K562 (cell line): ENCODE measurements around the gene AMELY. TPM values are rescaled to one million over a fixed set of nuclear protein-coding genes. Genes with fewer than 3 reads are reported as not detected.

Source experiments
- ATAC-seq: fragments of 200-7000 bp; cut with Tn5 transposase; 3 replicates; pipeline ENCODE4 v1.9.1; 2020; ENCODE audit warnings: moderate library complexity
- BruUV-seq: library from RNA; stranded (reverse); fragments of 400-500 nt; replicated peaks from 2 replicates; lab custom pipeline; 2021; lab: Mats Ljungman, UMichigan
- CTCF ChIA-PET: fragments of 300-600 bp; formaldehyde crosslinking; extraction: SDS; loops from one replicate; lab custom pipeline; 2021; ENCODE audit warnings: low intra/inter-chr PET ratio; lab: Yijun Ruan, JAX
- POLR2A ChIA-PET: fragments of 300-600, 350-650 bp; sonication (Branson Sonifier 250); formaldehyde crosslinking; extraction: SDS; loops from one replicate; lab custom pipeline; 2021; ENCODE audit warnings: antibody characterized with exemption, inconsistent platforms; lab: Yijun Ruan, JAX
- DNase-seq, 4 experiments: peaks; one replicate each; pipeline versions ENCODE4 v3.0.0 to v3.0.0-alpha.2; 2011 to 2018; ENCODE audit warnings: low spot score in 3 of 4, mixed read lengths in 3 of 4; ENCODE audit errors: extremely low read depth in 1 of 4
- FAIRE-seq: peaks from 2 replicates; lab custom pipeline; 2011; peaks lifted over from hg19 to GRCh38; lab: Jason Lieb, UNC
- H2AFZ ChIP-seq: 2 replicates; pipeline ENCODE4 v1.6.0; 2011; ENCODE audit warnings: low read depth, low read length, control low read depth, inconsistent platforms
- H3K27ac ChIP-seq: fragments of 200-600 bp; 3 replicates; pipeline ENCODE4 v1.8.0; 2011; ENCODE audit warnings: low read depth, mild to moderate bottlenecking, control low read depth, inconsistent platforms, low read length, moderate library complexity, mixed read lengths; ENCODE audit errors: extremely low read depth
- H3K27me3 ChIP-seq, 2 experiments: fragments of 300-600 bp in 1 of 2; 2 replicates in 1 of 2; 3 replicates in 1 of 2; pipeline versions ENCODE4 v1.6.0 to v1.8.0; 2011; ENCODE audit warnings: inconsistent platforms in 2 of 2, low read length in 2 of 2, mild to moderate bottlenecking in 1 of 2, mixed read lengths in 1 of 2, moderate library complexity in 1 of 2; ENCODE audit not compliant: control insufficient read depth in 2 of 2, insufficient read depth in 2 of 2
- H3K36me3 ChIP-seq: fragments of 300-600 bp; 3 replicates; pipeline ENCODE4 v1.8.0; 2011; ENCODE audit warnings: mild to moderate bottlenecking, low read length, inconsistent platforms; ENCODE audit not compliant: control insufficient read depth, insufficient read depth
- H3K4me1 ChIP-seq, 2 experiments: fragments of 200-600 bp in 1 of 2; replicated peaks in 1 of 2; 2 replicates in 1 of 2; 3 replicates in 1 of 2; pipeline versions ENCODE4 v1.5.1 to v1.8.0; 2011; ENCODE audit warnings: inconsistent platforms in 2 of 2, low read length in 2 of 2, mild to moderate bottlenecking in 1 of 2, mixed read lengths in 1 of 2, moderate library complexity in 1 of 2; ENCODE audit not compliant: control insufficient read depth in 2 of 2, insufficient read depth in 2 of 2
- H3K4me2 ChIP-seq: 2 replicates; pipeline ENCODE4 v1.6.1; 2011; ENCODE audit warnings: low read length, control low read depth, inconsistent platforms, mixed read lengths; ENCODE audit not compliant: insufficient read depth
- H3K4me3 ChIP-seq: fragments of 200-600 bp; sonication (generic), shearing (Covaris generic); 2 replicates; pipeline ENCODE4 v1.5.1; 2016; ENCODE audit warnings: control low read depth, inconsistent platforms
- H3K79me2 ChIP-seq: fragments of 200-600 bp; 3 replicates; pipeline ENCODE4 v1.8.0; 2011; ENCODE audit warnings: low read length, inconsistent platforms; ENCODE audit not compliant: control insufficient read depth, insufficient read depth
- H3K9ac ChIP-seq, 2 experiments: 2 replicates each; pipeline versions ENCODE4 v1.6.0 to v1.6.1; 2011; ENCODE audit warnings: low read depth in 2 of 2, low read length in 2 of 2, control low read depth in 1 of 2, inconsistent platforms in 1 of 2, mild to moderate bottlenecking in 1 of 2, mixed read lengths in 1 of 2; ENCODE audit not compliant: insufficient read depth in 1 of 2
- H3K9me1 ChIP-seq: one replicate; pipeline ENCODE4 v1.6.0; 2011; ENCODE audit warnings: inconsistent platforms, mild to moderate bottlenecking, low read length, moderate library complexity; ENCODE audit not compliant: control insufficient read depth, insufficient read depth
- H3K9me3 ChIP-seq: replicated peaks from 2 replicates; pipeline ENCODE4 v1.5.1; 2011; ENCODE audit warnings: low read depth, low read length, inconsistent platforms; ENCODE audit not compliant: control insufficient read depth, insufficient read depth
- H4K20me1 ChIP-seq: replicated peaks from 2 replicates; pipeline ENCODE4 v1.6.1; 2011; ENCODE audit warnings: low read length, inconsistent platforms, mixed read lengths; ENCODE audit not compliant: control insufficient read depth, insufficient read depth
- CREB1 ChIP-seq, 2 experiments: sonication (generic) in 1 of 2; formaldehyde crosslinking in 1 of 2; IDR thresholded peaks; 2 replicates each; pipeline versions ENCODE4 v1.6.1 to v1.8.0; 2012 to 2022; ENCODE audit warnings: inconsistent platforms in 1 of 2, mild to moderate bottlenecking in 1 of 2, missing genetic modification reagents in 1 of 2, moderate library complexity in 1 of 2
- CXXC5 ChIP-seq: fragments of 250-450 bp; sonication (Bioruptor Pico); IDR thresholded peaks from 2 replicates; pipeline ENCODE4 v1.8.0; 2022; ENCODE audit warnings: inconsistent platforms, mild to moderate bottlenecking, moderate library complexity
- NFE2 ChIP-seq: IDR thresholded peaks from 2 replicates; pipeline ENCODE4 v1.6.1; 2014; ENCODE audit warnings: antibody characterized with exemption, low read depth
- RBM17 ChIP-seq: fragments of 200-400 bp; formaldehyde crosslinking; IDR thresholded peaks from 2 replicates; pipeline ENCODE4 v1.6.1; 2017; ENCODE audit warnings: low read depth, mild to moderate bottlenecking, low read length, borderline replicate concordance
- ZEB2 ChIP-seq: fragments of 450-650 bp; IDR thresholded peaks from 2 replicates; pipeline ENCODE4 v1.6.1; 2016
- ZKSCAN1 ChIP-seq: fragments of 150-350 bp; IDR thresholded peaks from 2 replicates; pipeline ENCODE4 v1.6.1; 2016; ENCODE audit warnings: low read depth, low read length
- ZNF224 ChIP-seq: sonication (generic); formaldehyde crosslinking; IDR thresholded peaks from 2 replicates; pipeline ENCODE4 v1.8.0; 2022; ENCODE audit warnings: mild to moderate bottlenecking, missing genetic modification reagents
- WGBS: fragments of 100-300 bp; shearing (Covaris generic); methylation state at CpG from one replicate; pipeline ENCODE4 v1.1.6; 2016; ENCODE audit warnings: low coverage, mixed read lengths; ENCODE audit not compliant: insufficient coverage; ENCODE audit errors: missing lambda C conversion rate; 5-methylcytosine and 5-hydroxymethylcytosine counted together
- in situ Hi-C: fragments of 300-500 bp; cut with MboI; formaldehyde crosslinking; loops from 4 replicates; pipeline ENCODE4 v1.15.0; 2018; ENCODE audit warnings: inconsistent platforms, mixed read lengths
- intact Hi-C: fragments of 100-400 bp; cut with micrococcal nuclease; formaldehyde crosslinking; loops from 2 replicates; pipeline ENCODE4 v1.14.2; 2022
- polyA plus RNA-seq, 8 experiments: library from polyadenylated mRNA; depleted of rRNA in 4 of 8; stranded (reverse) in 5 of 8; unstranded in 3 of 8; fragments of >200 nt; fragmentation: Nextera tagmentation in 2 of 8; fragmentation: Illumina TruSeq in 1 of 8; extraction: Ambion mirVana in 2 of 8; extraction: Trizol in 1 of 8; gene quantifications; 2 replicates each; pipeline versions ENCODE4 v1.2.1 to v1.2.3, GENCODE V29; 2011 to 2014; ENCODE audit warnings: inconsistent platforms in 1 of 8, missing spikeins in 1 of 8
- total RNA-seq, 7 experiments: library from RNA; depleted of rRNA in 6 of 7; stranded (reverse); fragments of >200 nt in 6 of 7; fragmentation: Illumina TruSeq in 2 of 7; extraction: Trizol in 2 of 7; gene quantifications; 2 replicates each; pipeline versions ENCODE4 v1.2.1 to v1.2.3, GENCODE V29; 2011 to 2021; ENCODE audit warnings: low replicate concordance in 1 of 7
- TF ChIP-seq, protein P1 (sequence below): sonication (generic); formaldehyde crosslinking; IDR thresholded peaks from 2 replicates; pipeline ENCODE4 v1.8.1; 2023; ENCODE audit warnings: missing genetic modification reagents, mild to moderate bottlenecking, borderline replicate concordance
- TF ChIP-seq, protein P2 (sequence below), 2 experiments: fragments of 450-650 bp in 1 of 2; IDR thresholded peaks; 2 replicates each; pipeline ENCODE4 v1.6.1; 2011 to 2017; ENCODE audit warnings: low read depth in 2 of 2, antibody characterized with exemption in 1 of 2, borderline replicate concordance in 1 of 2, low read length in 1 of 2, mild to moderate bottlenecking in 1 of 2, mixed read lengths in 1 of 2; ENCODE audit not compliant: control insufficient read depth in 1 of 2

The AMELY gene
- total and polyA plus RNA-seq, 9 of the 15 experiments (the other 6 are each of a cell fraction or from before 2014, with no cell fraction given): not detected

DNA sequence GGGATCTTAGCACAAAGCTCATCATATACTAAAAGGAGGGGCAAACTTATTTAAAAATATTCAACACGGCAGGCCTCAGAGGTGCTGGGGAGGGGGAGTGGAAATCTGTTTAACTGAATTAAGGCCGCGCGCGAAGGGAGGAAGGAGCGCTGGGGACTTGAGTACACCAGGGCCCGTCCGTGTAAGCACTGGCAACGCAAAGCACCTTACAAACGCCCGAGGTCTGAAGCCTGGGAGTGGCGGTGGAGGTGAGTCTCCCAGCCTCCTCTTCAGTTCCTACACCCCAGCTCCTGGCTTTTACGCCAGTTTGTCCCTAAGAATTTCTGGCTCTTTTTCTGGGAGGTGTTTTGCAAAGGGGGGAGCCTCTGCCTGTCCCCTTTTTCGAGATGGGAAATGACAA is 1.7 kb downstream of the AMELY start:
- Histone ChIP-seq H4K20me1 (no peaks in the 10 kb centered on the region), H3K4me3 (no peak overlapping the region), H3K9me1 (no peaks in the 10 kb centered on the region), H3K9me3 (no peaks in the 10 kb centered on the region), H3K27ac (no peak overlapping the region), H3K4me1 (no peaks in the 10 kb centered on the region), H3K4me2 (no peak overlapping the region), H3K27me3 (no peaks in the 10 kb centered on the region), H3K79me2 (no peaks in the 10 kb centered on the region), H3K36me3 (no peaks in the 10 kb centered on the region), H2AFZ (no peak overlapping the region), H3K9ac (no peak overlapping the region)
- intact Hi-C loops (no loop called here), in situ Hi-C loops (no loop called here)
- BruUV-seq: no TSS peak
- no peak for TF ChIP-seq RBM17
- TF ChIP-seq ZEB2: no peak
- TF ChIP-seq, protein P1, sequence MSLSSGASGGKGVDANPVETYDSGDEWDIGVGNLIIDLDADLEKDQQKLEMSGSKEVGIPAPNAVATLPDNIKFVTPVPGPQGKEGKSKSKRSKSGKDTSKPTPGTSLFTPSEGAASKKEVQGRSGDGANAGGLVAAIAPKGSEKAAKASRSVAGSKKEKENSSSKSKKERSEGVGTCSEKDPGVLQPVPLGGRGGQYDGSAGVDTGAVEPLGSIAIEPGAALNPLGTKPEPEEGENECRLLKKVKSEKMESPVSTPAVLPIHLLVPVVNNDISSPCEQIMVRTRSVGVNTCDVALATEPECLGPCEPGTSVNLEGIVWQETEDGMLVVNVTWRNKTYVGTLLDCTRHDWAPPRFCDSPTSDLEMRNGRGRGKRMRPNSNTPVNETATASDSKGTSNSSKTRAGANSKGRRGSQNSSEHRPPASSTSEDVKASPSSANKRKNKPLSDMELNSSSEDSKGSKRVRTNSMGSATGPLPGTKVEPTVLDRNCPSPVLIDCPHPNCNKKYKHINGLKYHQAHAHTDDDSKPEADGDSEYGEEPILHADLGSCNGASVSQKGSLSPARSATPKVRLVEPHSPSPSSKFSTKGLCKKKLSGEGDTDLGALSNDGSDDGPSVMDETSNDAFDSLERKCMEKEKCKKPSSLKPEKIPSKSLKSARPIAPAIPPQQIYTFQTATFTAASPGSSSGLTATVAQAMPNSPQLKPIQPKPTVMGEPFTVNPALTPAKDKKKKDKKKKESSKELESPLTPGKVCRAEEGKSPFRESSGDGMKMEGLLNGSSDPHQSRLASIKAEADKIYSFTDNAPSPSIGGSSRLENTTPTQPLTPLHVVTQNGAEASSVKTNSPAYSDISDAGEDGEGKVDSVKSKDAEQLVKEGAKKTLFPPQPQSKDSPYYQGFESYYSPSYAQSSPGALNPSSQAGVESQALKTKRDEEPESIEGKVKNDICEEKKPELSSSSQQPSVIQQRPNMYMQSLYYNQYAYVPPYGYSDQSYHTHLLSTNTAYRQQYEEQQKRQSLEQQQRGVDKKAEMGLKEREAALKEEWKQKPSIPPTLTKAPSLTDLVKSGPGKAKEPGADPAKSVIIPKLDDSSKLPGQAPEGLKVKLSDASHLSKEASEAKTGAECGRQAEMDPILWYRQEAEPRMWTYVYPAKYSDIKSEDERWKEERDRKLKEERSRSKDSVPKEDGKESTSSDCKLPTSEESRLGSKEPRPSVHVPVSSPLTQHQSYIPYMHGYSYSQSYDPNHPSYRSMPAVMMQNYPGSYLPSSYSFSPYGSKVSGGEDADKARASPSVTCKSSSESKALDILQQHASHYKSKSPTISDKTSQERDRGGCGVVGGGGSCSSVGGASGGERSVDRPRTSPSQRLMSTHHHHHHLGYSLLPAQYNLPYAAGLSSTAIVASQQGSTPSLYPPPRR (CRISPR knock-in tag): no peak
- TF ChIP-seq NFE2: no peak
- no peak for TF ChIP-seq CREB1 (IDR thresholded peaks at IDR 0.05)
- no peak for TF ChIP-seq CREB1 (CRISPR knock-in tag; IDR thresholded peaks at IDR 0.05)
- no peak for TF ChIP-seq ZKSCAN1
- no peak for TF ChIP-seq CXXC5 (CRISPR knock-in tag)
- TF ChIP-seq, protein P2, sequence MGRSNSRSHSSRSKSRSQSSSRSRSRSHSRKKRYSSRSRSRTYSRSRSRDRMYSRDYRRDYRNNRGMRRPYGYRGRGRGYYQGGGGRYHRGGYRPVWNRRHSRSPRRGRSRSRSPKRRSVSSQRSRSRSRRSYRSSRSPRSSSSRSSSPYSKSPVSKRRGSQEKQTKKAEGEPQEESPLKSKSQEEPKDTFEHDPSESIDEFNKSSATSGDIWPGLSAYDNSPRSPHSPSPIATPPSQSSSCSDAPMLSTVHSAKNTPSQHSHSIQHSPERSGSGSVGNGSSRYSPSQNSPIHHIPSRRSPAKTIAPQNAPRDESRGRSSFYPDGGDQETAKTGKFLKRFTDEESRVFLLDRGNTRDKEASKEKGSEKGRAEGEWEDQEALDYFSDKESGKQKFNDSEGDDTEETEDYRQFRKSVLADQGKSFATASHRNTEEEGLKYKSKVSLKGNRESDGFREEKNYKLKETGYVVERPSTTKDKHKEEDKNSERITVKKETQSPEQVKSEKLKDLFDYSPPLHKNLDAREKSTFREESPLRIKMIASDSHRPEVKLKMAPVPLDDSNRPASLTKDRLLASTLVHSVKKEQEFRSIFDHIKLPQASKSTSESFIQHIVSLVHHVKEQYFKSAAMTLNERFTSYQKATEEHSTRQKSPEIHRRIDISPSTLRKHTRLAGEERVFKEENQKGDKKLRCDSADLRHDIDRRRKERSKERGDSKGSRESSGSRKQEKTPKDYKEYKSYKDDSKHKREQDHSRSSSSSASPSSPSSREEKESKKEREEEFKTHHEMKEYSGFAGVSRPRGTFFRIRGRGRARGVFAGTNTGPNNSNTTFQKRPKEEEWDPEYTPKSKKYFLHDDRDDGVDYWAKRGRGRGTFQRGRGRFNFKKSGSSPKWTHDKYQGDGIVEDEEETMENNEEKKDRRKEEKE (IDR thresholded peaks at IDR 0.05; ENCODE audit: borderline replicate concordance in 1 of 2, control insufficient read depth in 1 of 2, low read depth in 2 of 2, low read length in 1 of 2): no peak
- TF ChIP-seq ZNF224 (CRISPR knock-in tag): no peak
- ChIA-PET CTCF (no interaction called here), POLR2A (no interaction called here)
- DNase-seq (no peak), FAIRE-seq (no peak), ATAC-seq (no peak)
- WGBS: no CpG with 5 or more reads among the region's 14 CpGs
